GM06990 (cell line): ENCODE measurements around the gene RHCG.

Source experiments
- DNase-seq: peaks from one replicate; pipeline ENCODE4 v3.0.0-alpha.2; 2011; ENCODE audit not compliant: insufficient read length; ENCODE audit errors: extremely low read depth
- H3K27me3 ChIP-seq: replicated peaks from 2 replicates; pipeline ENCODE4 v1.6.0; 2011; ENCODE audit warnings: low read length; ENCODE audit not compliant: control insufficient read depth, insufficient read depth
- H3K36me3 ChIP-seq: 2 replicates; pipeline ENCODE4 v1.5.1; 2011; ENCODE audit warnings: low read length; ENCODE audit not compliant: control insufficient read depth, insufficient read depth
- H3K4me3 ChIP-seq: replicated peaks from 2 replicates; pipeline ENCODE4 v1.5.1; 2011; ENCODE audit warnings: low read depth, mild to moderate bottlenecking, control low read depth, low read length
- CTCF ChIP-seq: IDR thresholded peaks from 2 replicates; pipeline ENCODE4 v1.5.1; 2011; ENCODE audit warnings: low read length, control low read depth, mild to moderate bottlenecking, inconsistent platforms; ENCODE audit not compliant: insufficient read depth, poor library complexity, severe bottlenecking

RHCG gene

DNA sequence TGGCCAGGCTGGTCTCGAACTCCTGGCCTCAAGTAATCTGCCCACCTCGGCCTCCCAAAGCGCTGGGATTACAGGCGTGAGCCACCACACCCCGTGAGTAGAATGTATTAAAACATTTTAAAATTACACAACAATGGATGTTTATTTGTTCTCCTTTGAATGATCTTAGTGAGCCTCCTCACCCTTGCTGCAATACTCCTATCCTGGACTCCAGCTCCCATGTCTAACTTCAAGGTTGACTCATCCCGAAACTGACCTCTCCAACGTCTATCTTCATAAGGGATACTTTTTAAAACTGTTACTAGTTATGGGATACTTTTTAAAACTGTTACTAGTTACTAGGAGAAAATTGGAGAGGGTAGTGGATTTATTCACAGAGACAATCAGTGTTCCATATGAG, 17.8 kb upstream of the RHCG start:
- Histone ChIP-seq H3K27me3 (no peaks in the 10 kb centered on the region; the same call in 1 of the 2 replicates), H3K36me3 (no peaks in the 10 kb centered on the region), H3K4me3 (no peak overlapping the region)
- no peak for DNase-seq
- no peak for TF ChIP-seq CTCF

GRCh38 chr15:89513284-89513683, 16.9 kb upstream of the RHCG start:
- Histone ChIP-seq H3K4me3 (no peak overlapping the region), H3K36me3 (no peaks in the 10 kb centered on the region), H3K27me3 (no peaks in the 10 kb centered on the region; the same call in 1 of the 2 replicates)
- no peak for DNase-seq
- no peak for TF ChIP-seq CTCF

GRCh38 chr15:89512631-89513030, 16.2 kb upstream of the RHCG start:
- H3K27me3 ChIP-seq = no peaks in the 10 kb centered on the region; the same call in 1 of the 2 replicates
- TF ChIP-seq CTCF = no peak
- no peak for DNase-seq
- H3K4me3 ChIP-seq = no peak overlapping the region
- no peaks in the 10 kb centered on the region for H3K36me3 ChIP-seq

GRCh38 chr15:89506026-89506686, 9.8 kb upstream of the RHCG start:
- Histone ChIP-seq H3K36me3 (no peaks in the 10 kb centered on the region), H3K27me3 (no peaks in the 10 kb centered on the region; the same call in 1 of the 2 replicates), H3K4me3 (no peak overlapping the region)
- TF ChIP-seq CTCF = no peak
- no peak for DNase-seq

DNA sequence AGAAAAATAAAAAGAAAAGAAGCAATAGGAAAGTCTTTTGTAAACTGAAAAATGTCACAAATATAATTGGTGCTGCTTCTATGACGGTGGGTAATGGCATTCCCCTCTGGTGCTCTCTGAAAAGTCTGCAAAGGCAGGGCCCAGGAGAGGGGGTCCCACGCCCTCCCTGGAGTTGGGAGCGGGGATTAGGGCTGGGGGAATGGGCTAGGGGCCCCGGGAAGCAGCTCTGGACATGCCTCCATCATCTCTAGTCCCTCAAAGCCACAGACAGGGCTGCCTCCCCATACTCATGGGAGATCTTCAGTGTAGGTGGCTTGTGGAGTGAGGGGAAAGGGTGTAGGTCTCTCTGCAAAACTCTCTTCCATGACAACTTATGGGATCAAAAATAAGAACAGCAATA, 7.8 kb upstream of the RHCG start:
- DNase-seq = no peak
- no peaks in the 10 kb centered on the region for H3K36me3 ChIP-seq
- TF ChIP-seq CTCF = no peak
- no peaks in the 10 kb centered on the region; the same call in 1 of the 2 replicates for H3K27me3 ChIP-seq
- H3K4me3 ChIP-seq = no peak overlapping the region
